Fibroblast of skin of right quadriceps (primary cell): Measurements from ENCODE around the gene AATF.
"Not testable (repeated sequence)": the region's sequence is repeated elsewhere in the genome, so short reads cannot be mapped to it uniquely, and the experiment has no call there.

Experiments used
- DNase-seq: peaks from one replicate; pipeline ENCODE4 v3.0.0-alpha.2; 2013

AATF gene

GRCh38 chr17:37051833-37052232 lies 103.1 kb downstream of the AATF start:
- DNase-seq, result no peak

GRCh38 chr17:37052450-37052849 lies 103.7 kb downstream of the AATF start:
- DNase-seq, result no peak

GRCh38 chr17:37054894-37055293 lies 106.1 kb downstream of the AATF start:
- no peak for DNase-seq

GRCh38 chr17:37056622-37057021 lies 107.9 kb downstream of the AATF start:
- DNase-seq, result no peak

- no peak for DNase-seq
Measured at GRCh38 chr17:37059493-37059892, 110.7 kb downstream of the AATF start.

GRCh38 chr17:37060094-37060493 lies 111.3 kb downstream of the AATF start:
- no peak for DNase-seq

GRCh38 chr17:37060928-37061327 lies 112.2 kb downstream of the AATF start:
- DNase-seq, result no peak

GRCh38 chr17:37062021-37062420 lies 113.3 kb downstream of the AATF start:
- DNase-seq, result no peak

GRCh38 chr17:37064206-37064605 lies 115.5 kb downstream of the AATF start:
- DNase-seq, result no peak

GRCh38 chr17:37064956-37065355 lies 116.2 kb downstream of the AATF start:
- DNase-seq, result no peak

GRCh38 chr17:37065486-37066321 lies 117.0 kb downstream of the AATF start:
- no peak for DNase-seq

- DNase-seq, result no peak
Measured at GRCh38 chr17:37066322-37067255, 117.8 kb downstream of the AATF start.

- peak; percentile 48 for DNase-seq
Measured at GRCh38 chr17:37067555-37068111, 118.9 kb downstream of the AATF start.

GRCh38 chr17:37068266-37068665 lies 119.5 kb downstream of the AATF start:
- no peak for DNase-seq

- DNase-seq, result no peak
Measured at GRCh38 chr17:37069087-37069486, 120.3 kb downstream of the AATF start.

GRCh38 chr17:37073464-37073863 lies 124.7 kb downstream of the AATF start:
- DNase-seq, result not testable (repeated sequence)

- DNase-seq, result no peak
Measured at GRCh38 chr17:37079065-37079708, 130.4 kb downstream of the AATF start.

GRCh38 chr17:37079735-37080134 lies 131.0 kb downstream of the AATF start:
- DNase-seq, result peak; percentile 25

- DNase-seq, result no peak
Measured at GRCh38 chr17:37081287-37081686, 132.5 kb downstream of the AATF start.

GRCh38 chr17:37082311-37082860 lies 133.6 kb downstream of the AATF start:
- DNase-seq, result no peak

GRCh38 chr17:37082985-37083384 lies 134.2 kb downstream of the AATF start:
- DNase-seq, result no peak

- DNase-seq, result no peak
Measured at GRCh38 chr17:37083456-37083855, 134.7 kb downstream of the AATF start.

GRCh38 chr17:37084372-37084771 lies 135.6 kb downstream of the AATF start:
- DNase-seq, result no peak
